Right lobe of liver (tissue), 4 donors: ENCODE data around the gene ORC5.

Experiments
- CTCF ChIP-seq, 4 donors: fragments of 200-600 bp in 3 of 4; fragments of 450-650 bp in 1 of 4; IDR thresholded peaks; one replicate each; pipeline versions ENCODE4 v1.5.1 to v1.8.0; 2016 to 2022; ENCODE audit warnings: antibody characterized with exemption in 4 of 4, mild to moderate bottlenecking in 2 of 4
- POLR2A ChIP-seq: fragments of 450-650 bp; IDR thresholded peaks from one replicate; pipeline ENCODE4 v1.6.1; 2017; ENCODE audit warnings: antibody characterized with exemption, mild to moderate bottlenecking
- donor health status: DM: no; HTN: no; CAD: no.
- donor health status: DM: no; HTN: no; CAD: no.
- donor health status: DM: no; HTN: yes; CAD: no.

GRCh38 chr7:104098890-104099289 is 108.9 kb downstream of the ORC5 start:
- TF ChIP-seq CTCF (IDR thresholded peaks at IDR 0.05) (no peak), POLR2A (no peak)
